Muscle of leg (tissue), 11 donors: ENCODE results near the gene SNX3. TPM values are rescaled to one million over a fixed set of nuclear protein-coding genes. Genes with fewer than 3 reads are reported as not detected.
"Not testable (repeated sequence)": the region's sequence is repeated elsewhere in the genome, so short reads cannot be mapped to it uniquely, and the experiment has no call there.

ENCODE experiments used
- DNase-seq: peaks from one replicate; pipeline ENCODE4 v3.0.0; 2013
- H3K27ac ChIP-seq: one replicate; pipeline ENCODE4 v1.5.1; 2013; ENCODE audit warnings: mild to moderate bottlenecking, low read length, control low read depth
- H3K27me3 ChIP-seq: one replicate; pipeline ENCODE4 v1.6.1; 2013; ENCODE audit warnings: low read length; ENCODE audit not compliant: control insufficient read depth, insufficient read depth
- H3K36me3 ChIP-seq: one replicate; pipeline ENCODE4 v1.6.1; 2013; ENCODE audit warnings: low read length; ENCODE audit not compliant: control insufficient read depth, insufficient read depth
- H3K4me1 ChIP-seq: one replicate; pipeline ENCODE4 v1.6.1; 2013; ENCODE audit warnings: low read length; ENCODE audit not compliant: control insufficient read depth, insufficient read depth
- H3K4me3 ChIP-seq: one replicate; pipeline ENCODE4 v1.5.1; 2013; ENCODE audit warnings: low read length, control low read depth
- H3K9me3 ChIP-seq: replicated peaks from 2 replicates; pipeline ENCODE4 v1.6.1; 2013; ENCODE audit warnings: low read depth, low read length; ENCODE audit not compliant: control insufficient read depth
- WGBS: methylation state at CpG from one replicate; pipeline ENCODE4 v1.1.5; 2013; ENCODE audit warnings: missing lambda C conversion rate; ENCODE audit not compliant: insufficient coverage; 5-methylcytosine and 5-hydroxymethylcytosine counted together
- polyA plus RNA-seq, 8 donors: library from polyadenylated mRNA; unstranded; fragments of 120-200 nt; gene quantifications; one replicate each; pipeline versions ENCODE4 v1.2.1 to v1.2.3, GENCODE V29; 2013; ENCODE audit warnings: inconsistent platforms in 1 of 8, low replicate concordance in 1 of 8; ENCODE audit not compliant: insufficient read length in 8 of 8, insufficient read depth in 1 of 8
- total RNA-seq: library from RNA; stranded (reverse); fragments of 120-200 nt; gene quantifications from one replicate; pipeline ENCODE4 v1.2.4, GENCODE V29; 2013

The SNX3 gene
- total and polyA plus RNA-seq, 9 donors, result 135 to 263 (median 219) TPM

- not testable (repeated sequence) for H3K9me3 ChIP-seq
- 96% methylated on average over 11 of the region's 31 CpGs for WGBS
Measured at GRCh38 chr6:108269955-108270354, 9.1 kb upstream of the SNX3 start.

GRCh38 chr6:108268845-108269244 lies 8.0 kb upstream of the SNX3 start:
- 70% methylated on average over 3 of the region's 3 CpGs for WGBS
- no peak for DNase-seq
- no peaks in the 10 kb centered on the region for H3K4me1 ChIP-seq
- no peak overlapping the region for H3K4me3 ChIP-seq
- H3K36me3 ChIP-seq, result no peaks in the 10 kb centered on the region
- no peaks in the 10 kb centered on the region for H3K9me3 ChIP-seq
- H3K27me3 ChIP-seq, result no peaks in the 10 kb centered on the region
- no peak overlapping the region for H3K27ac ChIP-seq

More at GRCh38 chr6:108269955-108270354, 9.1 kb upstream of the SNX3 start:
- H3K27ac ChIP-seq, H3K4me3 ChIP-seq, H3K36me3 ChIP-seq, H3K4me1 ChIP-seq, H3K27me3 ChIP-seq, DNase-seq: not testable (repeated sequence)

GRCh38 chr6:108263371-108263770 lies 2.5 kb upstream of the SNX3 start:
- Histone ChIP-seq H3K4me3 (no peak overlapping the region), H3K27ac (no peak overlapping the region), H3K36me3 (no peaks in the 10 kb centered on the region), H3K9me3 (no peaks in the 10 kb centered on the region), H3K4me1 (peaks cover 9% of the 10 kb centered on the region), H3K27me3 (no peaks in the 10 kb centered on the region)
- DNase-seq, result no peak
- WGBS, result 63% methylated on average over 1 of the region's 2 CpGs

- Histone ChIP-seq H3K27ac (peak overlapping the region; percentile 99), H3K9me3 (no peaks in the 10 kb centered on the region), H3K36me3 (peaks cover 4% of the 10 kb centered on the region), H3K4me3 (peak overlapping the region; percentile 99), H3K4me1 (peaks cover 9% of the 10 kb centered on the region), H3K27me3 (no peaks in the 10 kb centered on the region)
- WGBS, result 0% methylated on average over 26 of the region's 29 CpGs
- DNase-seq, result peak; percentile 87
Measured at GRCh38 chr6:108260126-108260808, 573 bp downstream of the SNX3 start.

- H3K4me3 ChIP-seq, result no peak overlapping the region
- no peaks in the 10 kb centered on the region for H3K9me3 ChIP-seq
- WGBS, result 88% methylated on average over 2 of the region's 4 CpGs
- H3K36me3 ChIP-seq, result peaks cover 7% of the 10 kb centered on the region
- no peaks in the 10 kb centered on the region for H3K27me3 ChIP-seq
- peaks cover 3% of the 10 kb centered on the region for H3K4me1 ChIP-seq
- H3K27ac ChIP-seq, result no peak overlapping the region
- peak; percentile 36 for DNase-seq
Measured at GRCh38 chr6:108254433-108255410, 6.1 kb downstream of the SNX3 start.

- WGBS, result no CpG with 5 or more reads among the region's 1 CpG
- Histone ChIP-seq H3K9me3 (no peaks in the 10 kb centered on the region), H3K4me1 (no peaks in the 10 kb centered on the region), H3K4me3 (no peak overlapping the region), H3K27me3 (no peaks in the 10 kb centered on the region), H3K27ac (no peak overlapping the region), H3K36me3 (peaks cover 7% of the 10 kb centered on the region)
- DNase-seq, result no peak
Measured at GRCh38 chr6:108253241-108253640, 7.6 kb downstream of the SNX3 start.

GRCh38 chr6:108252055-108252454 lies 8.8 kb downstream of the SNX3 start:
- H3K27me3 ChIP-seq, result no peaks in the 10 kb centered on the region
- no peaks in the 10 kb centered on the region for H3K4me1 ChIP-seq
- WGBS, result 75% methylated on average over 4 of the region's 5 CpGs
- DNase-seq, result no peak
- H3K36me3 ChIP-seq, result peaks cover 6% of the 10 kb centered on the region
- no peak overlapping the region for H3K4me3 ChIP-seq
- no peak overlapping the region for H3K27ac ChIP-seq
- H3K9me3 ChIP-seq, result no peaks in the 10 kb centered on the region

GRCh38 chr6:108251252-108251651 lies 9.6 kb downstream of the SNX3 start:
- H3K36me3 ChIP-seq, result peaks cover 6% of the 10 kb centered on the region
- H3K27ac ChIP-seq, result no peak overlapping the region
- no peak for DNase-seq
- no peaks in the 10 kb centered on the region for H3K27me3 ChIP-seq
- no peaks in the 10 kb centered on the region for H3K4me1 ChIP-seq
- no peak overlapping the region for H3K4me3 ChIP-seq
- WGBS, result no CpG with 5 or more reads among the region's 2 CpGs
- H3K9me3 ChIP-seq, result no peaks in the 10 kb centered on the region

- no peaks in the 10 kb centered on the region for H3K9me3 ChIP-seq
- no peak overlapping the region for H3K27ac ChIP-seq
- no peaks in the 10 kb centered on the region for H3K27me3 ChIP-seq
- H3K36me3 ChIP-seq, result peaks cover 6% of the 10 kb centered on the region
- DNase-seq, result no peak
- no peak overlapping the region for H3K4me3 ChIP-seq
- no CpG with 5 or more reads among the region's 2 CpGs for WGBS
- no peaks in the 10 kb centered on the region for H3K4me1 ChIP-seq
Measured at GRCh38 chr6:108250240-108250866, 10.5 kb downstream of the SNX3 start.

- H3K4me1 ChIP-seq, result no peaks in the 10 kb centered on the region
Measured at GRCh38 chr6:108247965-108248536, 12.8 kb downstream of the SNX3 start.

More at GRCh38 chr6:108247965-108248536, 12.8 kb downstream of the SNX3 start:
- H3K36me3 ChIP-seq, result peaks cover 2% of the 10 kb centered on the region
- WGBS, result no CpG with 5 or more reads among the region's 1 CpG
- H3K4me3 ChIP-seq, result no peak overlapping the region
- H3K27ac ChIP-seq, result no peak overlapping the region
- no peaks in the 10 kb centered on the region for H3K27me3 ChIP-seq
- peaks cover 2% of the 10 kb centered on the region for H3K9me3 ChIP-seq
- DNase-seq, result no peak
